Astrocyte (in vitro differentiated cells and primary cell): ENCODE results near the gene KRTAP10-8. TPM values are rescaled to one million over a fixed set of nuclear protein-coding genes. Genes with fewer than 3 reads are reported as not detected.

Experiments
- DNase-seq: peaks from one replicate; pipeline ENCODE4 v3.0.0-alpha.2; 2010; ENCODE audit warnings: low read depth
- FAIRE-seq: peaks from 2 replicates; lab custom pipeline; 2011; peaks lifted over from hg19 to GRCh38; lab: Jason Lieb, UNC
- H2AFZ ChIP-seq: 2 replicates; pipeline ENCODE4 v1.6.0; 2012; ENCODE audit warnings: low read depth, low read length, inconsistent platforms
- H3K27ac ChIP-seq: 2 replicates; pipeline ENCODE4 v1.5.1; 2011; ENCODE audit warnings: low read depth, low read length, inconsistent platforms
- H3K27me3 ChIP-seq: 2 replicates; pipeline ENCODE4 v1.6.0; 2011; ENCODE audit warnings: low read length, inconsistent platforms; ENCODE audit not compliant: insufficient read depth
- H3K36me3 ChIP-seq: 2 replicates; pipeline ENCODE4 v1.5.1; 2011; ENCODE audit warnings: low read length, inconsistent platforms; ENCODE audit not compliant: insufficient read depth
- H3K4me1 ChIP-seq: 2 replicates; pipeline ENCODE4 v1.5.1; 2011; ENCODE audit warnings: low read length, inconsistent platforms; ENCODE audit not compliant: insufficient read depth
- H3K4me2 ChIP-seq: 2 replicates; pipeline ENCODE4 v1.6.0; 2012; ENCODE audit warnings: low read length, inconsistent platforms
- H3K4me3 ChIP-seq: 2 replicates; pipeline ENCODE4 v1.5.1; 2011; ENCODE audit warnings: low read depth, mild to moderate bottlenecking, low read length, inconsistent platforms; ENCODE audit not compliant: insufficient read depth
- H3K79me2 ChIP-seq: 2 replicates; pipeline ENCODE4 v1.6.0; 2012; ENCODE audit warnings: mild to moderate bottlenecking, low read length, inconsistent platforms; ENCODE audit not compliant: insufficient read depth
- H3K9ac ChIP-seq: 2 replicates; pipeline ENCODE4 v1.6.0; 2012; ENCODE audit warnings: mild to moderate bottlenecking, low read length, inconsistent platforms
- H3K9me3 ChIP-seq: 2 replicates; pipeline ENCODE4 v1.5.1; 2012; ENCODE audit warnings: low read depth, mild to moderate bottlenecking, low read length, inconsistent platforms; ENCODE audit not compliant: insufficient read depth
- H4K20me1 ChIP-seq: 2 replicates; pipeline ENCODE4 v1.6.0; 2012; ENCODE audit warnings: low read length, inconsistent platforms; ENCODE audit not compliant: insufficient read depth
- H3K27ac Mint-ChIP-seq: one replicate; pipeline ENCODE4 v1.8.0; 2021; ENCODE audit warnings: mild to moderate bottlenecking, mixed read lengths; ENCODE audit not compliant: unreplicated experiment
- H3K27me3 Mint-ChIP-seq: one replicate; pipeline ENCODE4 v1.8.0; 2021; ENCODE audit warnings: low read depth, mixed read lengths; ENCODE audit not compliant: unreplicated experiment
- H3K36me3 Mint-ChIP-seq: one replicate; pipeline ENCODE4 v1.8.0; 2021; ENCODE audit warnings: low read depth, mixed read lengths; ENCODE audit not compliant: unreplicated experiment
- H3K4me1 Mint-ChIP-seq: one replicate; pipeline ENCODE4 v1.8.0; 2021; ENCODE audit warnings: low read depth, mixed read lengths; ENCODE audit not compliant: unreplicated experiment
- H3K4me3 Mint-ChIP-seq: one replicate; pipeline ENCODE4 v1.8.0; 2021; ENCODE audit warnings: mild to moderate bottlenecking, moderate library complexity, mixed read lengths; ENCODE audit not compliant: unreplicated experiment
- H3K9me3 Mint-ChIP-seq: one replicate; pipeline ENCODE4 v1.8.0; 2021; ENCODE audit warnings: mild to moderate bottlenecking, mixed read lengths; ENCODE audit not compliant: unreplicated experiment
- EZH2 ChIP-seq: IDR thresholded peaks from 2 replicates; pipeline ENCODE4 v1.6.1; 2012; ENCODE audit warnings: mild to moderate bottlenecking, low read length, inconsistent platforms; ENCODE audit not compliant: insufficient read depth
- total RNA-seq: library from RNA; stranded (reverse); gene quantifications from 2 replicates; pipeline ENCODE4 v1.2.1, GENCODE V29; 2021
- TF ChIP-seq, protein P1 (sequence below): IDR thresholded peaks from 2 replicates; pipeline ENCODE4 v1.5.1; 2011; ENCODE audit warnings: low read depth, mild to moderate bottlenecking, inconsistent platforms, low read length, moderate library complexity; ENCODE audit not compliant: insufficient read depth

KRTAP10-8 gene
- total RNA-seq, 1 donor from 2014 or later, result not detected

- TF ChIP-seq EZH2, result no peak
- TF ChIP-seq, protein P1, sequence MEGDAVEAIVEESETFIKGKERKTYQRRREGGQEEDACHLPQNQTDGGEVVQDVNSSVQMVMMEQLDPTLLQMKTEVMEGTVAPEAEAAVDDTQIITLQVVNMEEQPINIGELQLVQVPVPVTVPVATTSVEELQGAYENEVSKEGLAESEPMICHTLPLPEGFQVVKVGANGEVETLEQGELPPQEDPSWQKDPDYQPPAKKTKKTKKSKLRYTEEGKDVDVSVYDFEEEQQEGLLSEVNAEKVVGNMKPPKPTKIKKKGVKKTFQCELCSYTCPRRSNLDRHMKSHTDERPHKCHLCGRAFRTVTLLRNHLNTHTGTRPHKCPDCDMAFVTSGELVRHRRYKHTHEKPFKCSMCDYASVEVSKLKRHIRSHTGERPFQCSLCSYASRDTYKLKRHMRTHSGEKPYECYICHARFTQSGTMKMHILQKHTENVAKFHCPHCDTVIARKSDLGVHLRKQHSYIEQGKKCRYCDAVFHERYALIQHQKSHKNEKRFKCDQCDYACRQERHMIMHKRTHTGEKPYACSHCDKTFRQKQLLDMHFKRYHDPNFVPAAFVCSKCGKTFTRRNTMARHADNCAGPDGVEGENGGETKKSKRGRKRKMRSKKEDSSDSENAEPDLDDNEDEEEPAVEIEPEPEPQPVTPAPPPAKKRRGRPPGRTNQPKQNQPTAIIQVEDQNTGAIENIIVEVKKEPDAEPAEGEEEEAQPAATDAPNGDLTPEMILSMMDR, result no peak
- H3K4me3 Mint-ChIP-seq, result no peak overlapping the region
- Histone ChIP-seq H4K20me1 (no peaks in the 10 kb centered on the region), H3K4me1 (no peaks in the 10 kb centered on the region), H3K27me3 (no peaks in the 10 kb centered on the region), H3K9ac (no peak overlapping the region), H3K27ac (no peak overlapping the region), H3K36me3 (no peaks in the 10 kb centered on the region), H3K79me2 (no peaks in the 10 kb centered on the region), H3K4me2 (no peak overlapping the region), H3K9me3 (peaks cover 10% of the 10 kb centered on the region), H2AFZ (no peak overlapping the region), H3K4me3 (no peak overlapping the region)
- H3K27me3 Mint-ChIP-seq, result peaks cover 29% of the 10 kb centered on the region
- no peaks in the 10 kb centered on the region for H3K36me3 Mint-ChIP-seq
- H3K9me3 Mint-ChIP-seq, result peaks cover 33% of the 10 kb centered on the region
- FAIRE-seq, result no peak
- H3K27ac Mint-ChIP-seq, result no peak overlapping the region
- no peaks in the 10 kb centered on the region for H3K4me1 Mint-ChIP-seq
- no peak for DNase-seq
Measured at GRCh38 chr21:44582055-44582454, 29.8 kb upstream of the KRTAP10-8 start.

DNA sequence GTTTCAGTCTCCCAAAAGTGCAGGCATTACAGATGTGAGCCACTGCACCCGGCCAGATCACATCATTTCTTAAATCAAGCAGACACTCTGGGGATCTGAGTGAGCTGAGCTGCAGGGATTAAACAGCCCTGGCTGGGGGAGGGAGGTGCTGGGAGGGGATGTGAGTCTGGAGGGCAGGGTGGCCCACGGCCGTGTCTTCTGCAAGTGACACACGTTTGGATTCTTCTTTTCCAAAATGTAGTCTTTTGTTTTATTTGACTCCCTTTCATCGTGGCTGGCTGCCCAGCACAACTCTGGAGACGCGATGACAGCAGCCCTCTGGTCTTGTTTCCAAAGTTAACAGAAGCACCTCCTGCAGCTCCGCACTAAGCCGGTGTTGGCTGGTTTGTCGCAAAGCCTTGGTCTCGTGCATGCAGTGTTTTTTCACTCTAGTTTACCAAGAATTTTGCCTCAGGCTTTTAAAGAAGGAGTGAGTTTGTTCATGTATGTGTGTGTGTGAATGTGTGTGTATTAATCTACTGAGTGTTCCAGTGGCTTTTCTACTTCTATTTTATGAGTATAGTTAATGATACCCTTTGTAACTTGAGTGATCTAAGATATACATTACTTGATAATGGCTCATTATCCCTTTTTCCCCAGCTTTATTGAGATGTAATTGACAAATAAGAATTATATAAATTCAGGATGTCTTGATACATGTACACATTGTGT, 28.6 kb upstream of the KRTAP10-8 start:
- H3K9ac ChIP-seq, result no peak overlapping the region
- H4K20me1 ChIP-seq, result no peaks in the 10 kb centered on the region
- Mint-ChIP-seq H3K36me3 (no peaks in the 10 kb centered on the region), H3K4me1 (no peaks in the 10 kb centered on the region), H3K4me3 (no peak overlapping the region), H3K9me3 (peaks cover 27% of the 10 kb centered on the region), H3K27me3 (peaks cover 30% of the 10 kb centered on the region), H3K27ac (no peak overlapping the region)
- no peak overlapping the region for H3K27ac ChIP-seq
- H3K27me3 ChIP-seq, result no peaks in the 10 kb centered on the region
- no peak overlapping the region for H3K4me3 ChIP-seq
- no peak overlapping the region for H3K4me2 ChIP-seq
- H3K36me3 ChIP-seq, result no peaks in the 10 kb centered on the region
- no peaks in the 10 kb centered on the region for H3K4me1 ChIP-seq
- FAIRE-seq (no peak), DNase-seq (no peak)
- H3K79me2 ChIP-seq, result no peaks in the 10 kb centered on the region
- no peak overlapping the region for H2AFZ ChIP-seq
- TF ChIP-seq, protein P1, result no peak
- no peak for TF ChIP-seq EZH2
- peaks cover 6% of the 10 kb centered on the region for H3K9me3 ChIP-seq

DNA sequence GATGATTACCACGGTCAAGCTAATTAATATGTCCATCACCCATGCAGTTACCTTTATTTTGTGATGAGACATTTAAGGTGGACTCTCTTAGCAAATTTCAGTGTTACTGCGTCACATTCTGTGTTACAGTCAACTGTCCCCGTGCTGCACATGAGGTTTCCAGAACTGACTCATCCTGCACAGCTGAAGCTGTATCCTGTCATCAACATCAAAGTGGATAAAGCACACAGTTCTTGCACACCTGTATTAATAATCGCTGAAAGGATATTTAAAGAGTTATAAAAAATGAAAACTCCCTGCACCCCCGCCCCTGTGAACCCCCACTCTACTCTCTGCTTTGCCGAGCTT, 28.1 kb upstream of the KRTAP10-8 start:
- no peak for FAIRE-seq

More for the DNA sequence above, 28.1 kb upstream of the KRTAP10-8 start:
- no peak overlapping the region for H3K4me3 ChIP-seq
- no peaks in the 10 kb centered on the region for H3K79me2 ChIP-seq
- H3K9ac ChIP-seq, result no peak overlapping the region
- H3K4me2 ChIP-seq, result no peak overlapping the region
- no peaks in the 10 kb centered on the region for H3K36me3 ChIP-seq
- H3K9me3 ChIP-seq, result peaks cover 6% of the 10 kb centered on the region
- H3K27me3 Mint-ChIP-seq, result peaks cover 30% of the 10 kb centered on the region
- no peaks in the 10 kb centered on the region for H3K36me3 Mint-ChIP-seq
- no peak overlapping the region for H2AFZ ChIP-seq
- TF ChIP-seq, protein P1, result no peak
- TF ChIP-seq EZH2, result no peak
- DNase-seq, result no peak
- H3K9me3 Mint-ChIP-seq, result peaks cover 25% of the 10 kb centered on the region
- no peaks in the 10 kb centered on the region for H3K4me1 ChIP-seq
- H4K20me1 ChIP-seq, result no peaks in the 10 kb centered on the region
- no peak overlapping the region for H3K27ac Mint-ChIP-seq
- no peak overlapping the region for H3K27ac ChIP-seq
- no peaks in the 10 kb centered on the region for H3K4me1 Mint-ChIP-seq
- no peaks in the 10 kb centered on the region for H3K27me3 ChIP-seq
- no peak overlapping the region for H3K4me3 Mint-ChIP-seq
